Naive thymus-derived CD8-positive, alpha-beta T cell (primary cell): ENCODE data around the gene FAM174A. TPM values are rescaled to one million over a fixed set of nuclear protein-coding genes. Genes with fewer than 3 reads are reported as not detected.

Experiments used
- ATAC-seq, 2 donors: fragments of 150-1000 bp; cut with Tn5 transposase in 1 of 2; sonication (Bioruptor Pico), chemical (Tn5 transposase) in 1 of 2; 1 replicate in 1 of 2; 2 replicates in 1 of 2; pipeline ENCODE4 v1.10.0; 2021; ENCODE audit warnings: mild to moderate bottlenecking in 2 of 2, moderate library complexity in 2 of 2
- POLR2A ChIA-PET: fragments of 350-600 bp; sonication (Branson Sonifier 250); formaldehyde crosslinking; loops from one replicate; lab custom pipeline; 2021; ENCODE audit warnings: antibody characterized with exemption; lab: Charles Lee
- DNase-seq, 10 donors: peaks; one replicate each; pipeline versions ENCODE4 v3.0.0 to v3.0.0-alpha.2; 2020 to 2022
- H3K27ac Mint-ChIP-seq, 10 donors: one replicate each; pipeline ENCODE4 v1.8.0; 2020 to 2022; ENCODE audit warnings: mild to moderate bottlenecking in 10 of 10, mixed read lengths in 10 of 10, moderate library complexity in 4 of 10, inconsistent platforms in 1 of 10
- H3K27me3 Mint-ChIP-seq, 5 donors: one replicate each; pipeline ENCODE4 v1.8.0; 2021 to 2022; ENCODE audit warnings: mixed read lengths in 5 of 5
- H3K36me3 Mint-ChIP-seq, 3 donors: one replicate each; pipeline ENCODE4 v1.8.0; 2020 to 2022; ENCODE audit warnings: mixed read lengths in 3 of 3, mild to moderate bottlenecking in 2 of 3, inconsistent platforms in 1 of 3
- H3K4me1 Mint-ChIP-seq, 4 donors: one replicate each; pipeline ENCODE4 v1.8.0; 2021 to 2022; ENCODE audit warnings: mixed read lengths in 4 of 4
- H3K4me3 Mint-ChIP-seq, 10 donors: one replicate each; pipeline ENCODE4 v1.8.0; 2020 to 2022; ENCODE audit warnings: mild to moderate bottlenecking in 10 of 10, mixed read lengths in 10 of 10, moderate library complexity in 6 of 10, inconsistent platforms in 1 of 10
- H3K9me3 Mint-ChIP-seq, 9 donors: one replicate each; pipeline ENCODE4 v1.8.0; 2020 to 2022; ENCODE audit warnings: mixed read lengths in 9 of 9, mild to moderate bottlenecking in 3 of 9, inconsistent platforms in 1 of 9, moderate library complexity in 1 of 9
- polyA plus RNA-seq, 3 donors: library from polyadenylated mRNA; unstranded; fragments of 300-500 nt; fragmentation: Illumina TruSeq; gene quantifications; one replicate each; pipeline ENCODE4 v1.2.3, GENCODE V29; 2021
- total RNA-seq, 8 experiments: library from RNA in 2 of 8; stranded (reverse) in 2 of 8; gene quantifications; one replicate each; pipeline ENCODE4 v1.2.3 and lab custom pipeline; 2021 to 2026

The FAM174A gene
- total RNA-seq (1 to 10 TPM; 4.4 to 7.5 TPM), polyA plus RNA-seq (1 to 10 TPM; 5.7 to 6.8 (median 6.0) TPM), total RNA-seq (lab: John Stamatoyannopoulos, UW) (2.4 to 5.0 (median 3.3) reads per million in 6 experiments)

- peak; percentile 84 to 98 (median 94) for DNase-seq
- peak; percentile 86 to 91 for ATAC-seq
- POLR2A ChIA-PET = interaction anchor here (0.6 to 1.4 kb wide), 3 partner anchors 9 to 455 kb away, joined by 3 to 6 read pairs (median 3); partner anchors contain the start of gene ST8SIA4
- peaks cover 0 to 3% (median 0%) of the 10 kb centered on the region in 5 donors for H3K27me3 Mint-ChIP-seq
- peaks cover 11 to 25% (median 17%) of the 10 kb centered on the region in 9 donors for H3K9me3 Mint-ChIP-seq
- peak within 1 kb of the TSS; percentile 94 to 99 (median 98) for H3K27ac Mint-ChIP-seq
- peaks cover 12 to 51% (median 38%) of the 10 kb centered on the region in 4 donors for H3K4me1 Mint-ChIP-seq
- peaks cover 6 to 24% (median 17%) of the 10 kb centered on the region in 3 donors for H3K36me3 Mint-ChIP-seq
- peak within 1 kb of the TSS; percentile 95 to 100 (median 99) for H3K4me3 Mint-ChIP-seq
Measured at GRCh38 chr5:100535060-100536005, at the start of gene FAM174A. Gene FAM174A (plus strand): TSS chr5:100535374. CDS start chr5:100535531, 157 bp downstream.

GRCh38 chr5:100493996-100494395 is 41.2 kb upstream of the FAM174A start:
- Mint-ChIP-seq H3K4me3 (no peak overlapping the region), H3K4me1 (no peaks in the 10 kb centered on the region), H3K27me3 (peaks cover 0 to 5% (median 0%) of the 10 kb centered on the region in 5 donors), H3K27ac (no peak overlapping the region), H3K9me3 (peaks cover 2 to 16% (median 5%) of the 10 kb centered on the region in 9 donors), H3K36me3 (peaks cover 0 to 5% (median 3%) of the 10 kb centered on the region in 3 donors)
- DNase-seq (no peak), ATAC-seq (no peak)
- POLR2A ChIA-PET = no interaction called here

- POLR2A ChIA-PET = no interaction called here
- no peak for ATAC-seq
- H3K4me1 Mint-ChIP-seq = no peaks in the 10 kb centered on the region
Measured at GRCh38 chr5:100496296-100496695, 38.9 kb upstream of the FAM174A start.

DNA sequence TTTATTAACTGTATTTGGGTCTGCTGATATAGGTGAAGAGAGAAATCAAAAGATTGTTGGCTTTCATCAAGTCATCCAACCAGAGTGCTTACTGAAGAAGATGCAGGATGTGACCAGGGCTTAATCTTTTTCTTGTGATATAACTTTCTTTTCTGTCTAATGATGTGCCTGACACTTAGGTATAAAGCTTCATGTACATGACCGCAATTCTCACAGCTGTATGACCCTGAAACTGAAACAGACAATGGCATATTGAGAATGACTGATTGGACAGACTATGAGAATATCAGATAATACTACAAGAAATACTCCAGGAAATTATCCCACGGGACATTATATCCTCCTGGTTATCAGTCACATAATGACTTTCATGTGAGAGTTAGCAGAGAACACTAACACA is 32.5 kb upstream of the FAM174A start:
- Mint-ChIP-seq H3K4me1 (no peaks in the 10 kb centered on the region), H3K27me3 (no peaks in the 10 kb centered on the region), H3K36me3 (peaks cover 0 to 6% (median 4%) of the 10 kb centered on the region in 3 donors), H3K9me3 (peaks cover 0 to 2% (median 0%) of the 10 kb centered on the region in 9 donors), H3K4me3 (no peak overlapping the region), H3K27ac (peak overlapping the region in 1 of 10 donors; percentile 40)
- DNase-seq (no peak), ATAC-seq (no peak)
- POLR2A ChIA-PET = no interaction called here

More at GRCh38 chr5:100496296-100496695, 38.9 kb upstream of the FAM174A start:
- no peak overlapping the region for H3K4me3 Mint-ChIP-seq
- no peak for DNase-seq
- H3K9me3 Mint-ChIP-seq = no peaks in the 10 kb centered on the region
- no peaks in the 10 kb centered on the region for H3K36me3 Mint-ChIP-seq
- H3K27me3 Mint-ChIP-seq = no peaks in the 10 kb centered on the region
- no peak overlapping the region for H3K27ac Mint-ChIP-seq

GRCh38 chr5:100505984-100506670 is 29.0 kb upstream of the FAM174A start:
- no peak for DNase-seq
- H3K9me3 Mint-ChIP-seq = peaks cover 0 to 2% (median 0%) of the 10 kb centered on the region in 9 donors
- no peak overlapping the region for H3K27ac Mint-ChIP-seq
- POLR2A ChIA-PET = no interaction called here
- no peaks in the 10 kb centered on the region for H3K27me3 Mint-ChIP-seq
- H3K4me3 Mint-ChIP-seq = no peak overlapping the region
- H3K4me1 Mint-ChIP-seq = no peaks in the 10 kb centered on the region
- no peak for ATAC-seq
- H3K36me3 Mint-ChIP-seq = peaks cover 0 to 6% (median 4%) of the 10 kb centered on the region in 3 donors

- H3K4me1 Mint-ChIP-seq = no peaks in the 10 kb centered on the region
- H3K36me3 Mint-ChIP-seq = peaks cover 5 to 25% (median 22%) of the 10 kb centered on the region in 3 donors
- H3K4me3 Mint-ChIP-seq = no peak overlapping the region
- DNase-seq (no peak), ATAC-seq (no peak)
- H3K9me3 Mint-ChIP-seq = peaks cover 2 to 37% (median 23%) of the 10 kb centered on the region in 9 donors
- H3K27ac Mint-ChIP-seq = no peak overlapping the region
- POLR2A ChIA-PET = no interaction called here
- peaks cover 0 to 5% (median 1%) of the 10 kb centered on the region in 5 donors for H3K27me3 Mint-ChIP-seq
Measured at GRCh38 chr5:100516285-100516684, 18.9 kb upstream of the FAM174A start.

GRCh38 chr5:100517301-100517974 is 17.7 kb upstream of the FAM174A start:
- no peak overlapping the region for H3K27ac Mint-ChIP-seq
- POLR2A ChIA-PET = no interaction called here
- peaks cover 0 to 7% (median 5%) of the 10 kb centered on the region in 5 donors for H3K27me3 Mint-ChIP-seq
- DNase-seq (no peak), ATAC-seq (no peak)
- H3K4me3 Mint-ChIP-seq = no peak overlapping the region
- no peaks in the 10 kb centered on the region for H3K4me1 Mint-ChIP-seq
- H3K36me3 Mint-ChIP-seq = peaks cover 5 to 29% (median 22%) of the 10 kb centered on the region in 3 donors
- peaks cover 2 to 41% (median 25%) of the 10 kb centered on the region in 9 donors for H3K9me3 Mint-ChIP-seq

DNA sequence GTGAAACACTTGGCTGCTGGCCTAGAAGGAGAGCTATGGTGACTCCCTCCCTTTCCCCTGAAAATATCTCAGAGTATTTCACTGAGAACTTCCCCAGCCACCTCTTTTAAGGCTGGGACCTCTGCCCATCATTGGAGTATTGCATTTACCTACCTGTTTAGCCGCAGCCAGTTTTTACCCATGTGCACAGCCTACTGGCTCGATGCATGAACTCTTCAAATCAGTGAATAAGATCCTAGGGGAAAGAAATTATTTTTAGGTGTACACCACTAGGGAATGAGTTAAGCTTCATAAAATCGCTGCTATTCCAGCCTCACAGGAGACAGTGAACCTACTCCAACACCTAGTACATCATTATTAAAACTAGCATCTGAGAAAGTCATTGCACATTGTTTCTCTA is 16.8 kb upstream of the FAM174A start:
- Mint-ChIP-seq H3K4me1 (peaks cover 0 to 2% (median 0%) of the 10 kb centered on the region in 4 donors), H3K36me3 (peaks cover 7 to 35% (median 28%) of the 10 kb centered on the region in 3 donors), H3K9me3 (peaks cover 2 to 49% (median 31%) of the 10 kb centered on the region in 9 donors), H3K27ac (no peak overlapping the region), H3K4me3 (no peak overlapping the region), H3K27me3 (peaks cover 0 to 11% (median 6%) of the 10 kb centered on the region in 5 donors)
- POLR2A ChIA-PET = no interaction called here
- no peak for ATAC-seq
- DNase-seq = no peak

DNA sequence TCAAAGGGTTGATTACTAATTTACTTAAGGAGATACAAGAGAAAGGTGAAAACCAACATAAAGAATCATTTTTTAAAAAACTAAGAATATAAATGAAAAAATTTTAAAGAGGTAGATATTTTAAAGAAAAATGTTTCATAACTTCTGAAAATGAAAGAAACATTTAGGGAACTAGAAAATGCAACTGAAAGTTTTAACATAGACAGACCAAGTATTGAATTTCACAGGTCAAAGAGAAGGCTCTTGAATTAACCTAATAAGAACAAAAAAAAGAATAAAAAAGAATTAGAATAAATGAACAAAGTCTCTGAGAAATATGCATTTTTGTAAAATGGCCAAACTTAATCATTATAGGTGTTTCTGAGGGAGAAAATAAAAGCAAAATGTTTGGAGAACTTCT is 16.1 kb upstream of the FAM174A start:
- Mint-ChIP-seq H3K4me1 (peaks cover 0 to 2% (median 0%) of the 10 kb centered on the region in 4 donors), H3K4me3 (no peak overlapping the region), H3K36me3 (peaks cover 7 to 35% (median 34%) of the 10 kb centered on the region in 3 donors), H3K9me3 (peaks cover 5 to 56% (median 35%) of the 10 kb centered on the region in 9 donors), H3K27ac (no peak overlapping the region), H3K27me3 (peaks cover 0 to 11% (median 6%) of the 10 kb centered on the region in 5 donors)
- POLR2A ChIA-PET = no interaction called here
- DNase-seq (no peak), ATAC-seq (no peak)

DNA sequence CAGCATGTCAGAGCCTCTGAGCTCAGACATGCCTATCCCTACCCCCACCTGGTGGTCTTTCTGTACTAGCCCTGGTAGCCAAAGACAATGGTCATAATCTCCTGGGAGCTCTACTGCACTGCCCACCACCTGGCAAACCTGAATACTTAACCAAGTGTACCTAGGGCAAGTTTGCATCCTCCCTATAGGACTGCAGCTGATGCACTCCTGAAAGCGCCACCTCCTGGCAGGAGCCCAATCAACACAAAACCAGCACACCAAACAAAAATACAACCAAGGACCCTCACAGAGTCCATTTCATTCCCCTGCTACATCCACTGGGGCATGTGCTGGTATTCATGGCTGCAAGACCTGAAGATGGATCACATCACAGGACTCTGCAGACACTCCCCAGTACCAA is 14.8 kb upstream of the FAM174A start:
- ATAC-seq = no peak
- Mint-ChIP-seq H3K9me3 (peaks cover 5 to 69% (median 45%) of the 10 kb centered on the region in 9 donors), H3K4me1 (peaks cover 0 to 2% (median 0%) of the 10 kb centered on the region in 4 donors), H3K4me3 (no peak overlapping the region), H3K27ac (no peak overlapping the region), H3K27me3 (peaks cover 0 to 15% (median 6%) of the 10 kb centered on the region in 5 donors), H3K36me3 (peaks cover 7 to 45% (median 39%) of the 10 kb centered on the region in 3 donors)
- POLR2A ChIA-PET = no interaction called here
- DNase-seq = no peak

DNA sequence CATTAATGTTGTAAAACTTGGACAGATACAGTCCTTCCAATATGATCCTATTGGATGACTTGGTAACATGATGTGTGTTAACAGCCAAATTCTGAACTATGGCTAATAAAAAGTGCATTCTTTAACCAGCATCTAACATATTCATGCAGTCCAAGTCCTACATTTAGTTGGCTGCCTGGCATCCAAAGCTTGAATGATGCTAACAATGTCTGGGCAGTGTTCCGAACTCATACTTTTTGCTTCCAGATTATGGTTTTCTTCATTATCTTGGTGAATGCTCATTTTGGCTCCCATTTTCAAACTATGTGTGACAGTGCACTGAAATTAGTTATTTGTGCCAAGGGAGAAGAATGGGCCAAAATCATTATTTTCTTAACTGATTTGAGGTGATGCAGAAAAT is 2.8 kb downstream of the FAM174A start:
- Mint-ChIP-seq H3K36me3 (no peaks in the 10 kb centered on the region), H3K27ac (no peak overlapping the region), H3K4me3 (no peak overlapping the region), H3K4me1 (peaks cover 18 to 70% (median 44%) of the 10 kb centered on the region in 4 donors), H3K27me3 (peaks cover 0 to 3% (median 0%) of the 10 kb centered on the region in 5 donors), H3K9me3 (peaks cover 0 to under 1% (median 0%) of the 10 kb centered on the region in 9 donors)
- POLR2A ChIA-PET = no interaction called here
- DNase-seq (no peak), ATAC-seq (no peak)

DNA sequence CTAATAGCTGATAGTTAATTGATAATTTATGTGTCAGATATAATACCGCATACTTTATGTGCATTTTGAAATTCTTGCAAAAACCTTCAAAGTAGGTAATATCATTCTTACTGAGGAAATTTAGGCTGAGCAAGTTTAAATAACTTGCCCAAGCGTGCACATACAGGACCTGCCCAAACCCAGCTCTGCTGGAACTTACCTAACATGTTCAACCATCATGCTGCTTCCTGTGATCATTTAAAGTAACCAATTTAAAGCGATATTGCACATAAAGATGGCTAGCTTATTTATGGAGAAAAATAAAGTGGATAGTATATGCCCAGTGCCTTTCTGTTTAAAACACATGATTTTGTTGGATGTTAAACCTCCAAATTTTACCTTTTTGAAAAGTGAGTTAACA is 4.3 kb downstream of the FAM174A start:
- Mint-ChIP-seq H3K4me1 (peaks cover 23 to 69% (median 43%) of the 10 kb centered on the region in 4 donors), H3K9me3 (no peaks in the 10 kb centered on the region), H3K4me3 (no peak overlapping the region), H3K27ac (no peak overlapping the region), H3K36me3 (no peaks in the 10 kb centered on the region), H3K27me3 (peaks cover 0 to 3% (median 0%) of the 10 kb centered on the region in 5 donors)
- no peak for ATAC-seq
- POLR2A ChIA-PET = no interaction called here
- DNase-seq = no peak
